Endothelial cell of umbilical vein (primary cell): ENCODE data around the gene CDK12. TPM values are rescaled to one million over a fixed set of nuclear protein-coding genes. Genes with fewer than 3 reads are reported as not detected.

Experiments
- BruUV-seq: library from RNA; stranded (reverse); fragments of 400-500 nt; replicated peaks from 2 replicates; lab custom pipeline; 2021; lab: Mats Ljungman, UMichigan
- CTCF ChIA-PET: fragments of 300-600, 350-600 bp; sonication (Branson Sonifier 250); formaldehyde crosslinking; loops from one replicate; lab custom pipeline; 2021; ENCODE audit warnings: antibody characterized with exemption, inconsistent platforms; lab: Charles Lee
- POLR2A ChIA-PET: fragments of 300-600, 350-600 bp; sonication (Branson Sonifier 250); formaldehyde crosslinking; loops from one replicate; lab custom pipeline; 2021; ENCODE audit warnings: antibody characterized with exemption, inconsistent platforms; lab: Charles Lee
- DNase-seq: peaks from one replicate; pipeline ENCODE4 v3.0.0-alpha.2; 2011; ENCODE audit warnings: low read depth, low spot score
- FAIRE-seq: peaks from 2 replicates; lab custom pipeline; 2011; peaks lifted over from hg19 to GRCh38; lab: Jason Lieb, UNC
- H2AFZ ChIP-seq: 2 replicates; pipeline ENCODE4 v1.6.0; 2012; ENCODE audit warnings: low read depth, low read length, control low read depth, inconsistent platforms
- H3K27ac ChIP-seq: 2 replicates; pipeline ENCODE4 v1.5.1; 2011; ENCODE audit warnings: low read depth, mild to moderate bottlenecking, control low read depth, low read length, moderate library complexity; ENCODE audit not compliant: insufficient read depth
- H3K27me3 ChIP-seq, 2 experiments: 2 replicates each; pipeline versions ENCODE4 v1.6.0 to v1.6.1; 2011; ENCODE audit warnings: low read length in 2 of 2, mixed read lengths in 1 of 2; ENCODE audit not compliant: control insufficient read depth in 2 of 2, insufficient read depth in 2 of 2
- H3K36me3 ChIP-seq, 2 experiments: 2 replicates in 1 of 2; 3 replicates in 1 of 2; pipeline ENCODE4 v1.5.1; 2011; ENCODE audit warnings: low read length in 2 of 2, mild to moderate bottlenecking in 1 of 2, moderate library complexity in 1 of 2; ENCODE audit not compliant: control insufficient read depth in 2 of 2, insufficient read depth in 2 of 2; ENCODE audit errors: extremely low read depth in 1 of 2
- H3K4me1 ChIP-seq: 3 replicates; pipeline ENCODE4 v1.5.1; 2011; ENCODE audit warnings: mild to moderate bottlenecking, low read length; ENCODE audit not compliant: control insufficient read depth, insufficient read depth; ENCODE audit errors: extremely low read depth
- H3K4me2 ChIP-seq: 2 replicates; pipeline ENCODE4 v1.6.1; 2011; ENCODE audit warnings: low read length, control low read depth, mixed read lengths; ENCODE audit not compliant: insufficient read depth
- H3K4me3 ChIP-seq, 3 experiments: fragments of 200-600 bp in 1 of 3; sonication (generic), shearing (Covaris generic) in 1 of 3; replicated peaks in 1 of 3; 2 replicates each; pipeline ENCODE4 v1.5.1; 2011 to 2016; ENCODE audit warnings: control low read depth in 3 of 3, low read length in 3 of 3, mild to moderate bottlenecking in 2 of 3, inconsistent platforms in 1 of 3, low read depth in 1 of 3, moderate library complexity in 1 of 3; ENCODE audit not compliant: insufficient read depth in 1 of 3
- H3K79me2 ChIP-seq: 2 replicates; pipeline ENCODE4 v1.6.0; 2012; ENCODE audit warnings: low read length, inconsistent platforms; ENCODE audit not compliant: control insufficient read depth, insufficient read depth
- H3K9ac ChIP-seq: replicated peaks from 2 replicates; pipeline ENCODE3; 2011; ENCODE audit warnings: low read length, control low read depth; ENCODE audit not compliant: insufficient read depth; ENCODE audit errors: extremely low read depth
- H3K9me1 ChIP-seq: replicated peaks from 3 replicates; pipeline ENCODE4 v1.6.0; 2011; ENCODE audit warnings: mild to moderate bottlenecking, low read length; ENCODE audit not compliant: control insufficient read depth, insufficient read depth; ENCODE audit errors: extremely low read depth
- H3K9me3 ChIP-seq: replicated peaks from 2 replicates; pipeline ENCODE4 v1.5.1; 2012; ENCODE audit warnings: low read length, inconsistent platforms; ENCODE audit not compliant: control insufficient read depth, insufficient read depth
- H4K20me1 ChIP-seq: replicated peaks from 2 replicates; pipeline ENCODE3; 2011; ENCODE audit warnings: mild to moderate bottlenecking, low read length; ENCODE audit not compliant: control insufficient read depth, insufficient read depth; ENCODE audit errors: extremely low read depth
- EZH2 ChIP-seq: IDR thresholded peaks from 2 replicates; pipeline ENCODE4 v1.6.1; 2012; ENCODE audit warnings: borderline replicate concordance, low read depth, mild to moderate bottlenecking, moderate library complexity, low read length, inconsistent platforms; ENCODE audit not compliant: severe bottlenecking
- FOS ChIP-seq: IDR thresholded peaks from 2 replicates; pipeline ENCODE4 v1.6.1; 2011; ENCODE audit warnings: mild to moderate bottlenecking, low read length, moderate library complexity, borderline replicate concordance; ENCODE audit not compliant: insufficient read depth
- GATA2 ChIP-seq: IDR thresholded peaks from 2 replicates; pipeline ENCODE4 v1.7.0; 2011; ENCODE audit warnings: low read depth, mild to moderate bottlenecking, moderate library complexity, mixed read lengths, low read length; ENCODE audit not compliant: insufficient read length, insufficient read depth
- JUN ChIP-seq: IDR thresholded peaks from 2 replicates; pipeline ENCODE4 v1.6.1; 2011; ENCODE audit warnings: borderline replicate concordance, low read depth; ENCODE audit not compliant: insufficient read length, insufficient read depth
- MYC ChIP-seq: IDR thresholded peaks from one replicate; pipeline ENCODE4 v1.6.1; 2011; ENCODE audit warnings: mild to moderate bottlenecking, low read depth, low read length
- POLR2A ChIP-seq: IDR thresholded peaks from 2 replicates; pipeline ENCODE4 v1.6.1; 2012; ENCODE audit warnings: low read depth, mild to moderate bottlenecking, control low read depth, low read length
- POLR2AphosphoS5 ChIP-seq: IDR thresholded peaks from 2 replicates; pipeline ENCODE4 v1.6.1; 2012; ENCODE audit warnings: low read depth, mild to moderate bottlenecking, control low read depth, low read length, moderate library complexity; ENCODE audit not compliant: insufficient read depth
- dilution Hi-C: fragments of 300-500 bp; cut with MboI; formaldehyde crosslinking; loops from one replicate; pipeline ENCODE4 v1.15.0; 2019; ENCODE audit warnings: low sequenced_read_pairs; ENCODE audit not compliant: extremely low pct_ligation_motif_present
- intact Hi-C: fragments of 100-400 bp; cut with micrococcal nuclease; formaldehyde crosslinking; loops from one replicate; pipeline ENCODE4 v1.10.0; 2022
- polyA plus RNA-seq, 4 experiments: library from polyadenylated mRNA; depleted of rRNA in 3 of 4; stranded (reverse) in 3 of 4; unstranded in 1 of 4; fragments of >200 nt; gene quantifications; 2 replicates each; pipeline versions ENCODE4 v1.2.1 to v1.2.3, GENCODE V29; 2011 to 2012; ENCODE audit warnings: missing spikeins in 1 of 4
- total RNA-seq: library from RNA; stranded (reverse); gene quantifications from 2 replicates; pipeline ENCODE4 v1.2.3, GENCODE V29; 2021
- TF ChIP-seq, protein P1 (sequence below), 2 donors: IDR thresholded peaks; 1 replicate in 1 of 2; 2 replicates in 1 of 2; pipeline ENCODE4 v1.5.1; 2011; ENCODE audit warnings: low read length in 2 of 2, mild to moderate bottlenecking in 2 of 2, moderate library complexity in 2 of 2, control low read depth in 1 of 2, inconsistent platforms in 1 of 2, low read depth in 1 of 2; ENCODE audit not compliant: insufficient read depth in 1 of 2; ENCODE audit errors: extremely low read depth in 1 of 2
- TF ChIP-seq, protein P2 (sequence below): IDR thresholded peaks from 2 replicates; pipeline ENCODE4 v1.6.1; 2011; ENCODE audit not compliant: insufficient read depth, insufficient read length

The CDK12 gene
- total and polyA plus RNA-seq, 2 donors (not counting 3 experiments of a cell fraction or from before 2014, with no cell fraction given) = 14.2 to 55.4 TPM

DNA sequence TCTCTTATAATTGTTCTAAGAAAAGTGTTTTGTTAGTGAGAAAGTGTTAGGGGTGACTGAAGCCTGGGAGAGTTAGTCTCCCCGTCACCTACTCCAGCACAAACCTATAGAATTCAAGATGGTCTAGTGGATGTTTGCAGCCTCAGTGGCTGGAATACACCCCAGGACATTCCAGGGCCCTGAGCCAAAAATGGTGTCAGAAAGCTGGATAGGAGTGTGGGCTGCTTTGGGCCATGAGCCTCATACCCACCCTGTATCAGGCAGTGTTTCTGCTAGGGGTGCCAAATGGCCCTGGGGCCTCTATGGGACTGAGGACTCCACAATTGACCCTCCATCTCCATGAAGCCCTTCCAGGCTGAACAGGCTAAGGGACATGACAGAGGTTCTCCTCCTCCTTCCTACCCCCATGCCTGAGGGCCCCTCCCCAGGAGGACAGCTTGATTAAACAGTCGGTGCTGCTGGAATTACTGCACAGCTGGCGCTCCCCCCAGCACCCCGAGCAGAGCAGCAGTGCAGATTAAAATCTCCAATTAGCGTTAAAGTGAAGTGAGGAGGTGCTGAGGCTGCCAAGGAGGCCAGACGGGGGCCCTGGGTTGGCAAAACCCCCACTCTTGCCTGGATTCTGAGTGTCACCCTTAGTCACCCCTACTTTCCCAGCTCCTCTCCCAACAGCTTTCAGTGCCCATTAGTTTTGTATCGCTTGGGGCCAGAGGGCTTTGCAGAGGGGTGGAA, 87.4 kb downstream of the CDK12 start:
- H3K27me3 ChIP-seq = no peaks in the 10 kb centered on the region
- peaks cover 0 to 11% of the 10 kb centered on the region in 2 experiments for H3K36me3 ChIP-seq
- intact Hi-C loops = loop anchor here (1.0 to 2.0 kb wide), 3 partner anchors 24 to 206 kb away; no protein-coding TSS in a partner anchor
- no peak for DNase-seq
- ChIA-PET POLR2A (no interaction called here), CTCF (interaction anchor here (1.2 to 8.6 kb wide), 17 partner anchors 8 to 206 kb away, joined by 3 to 164 read pairs (median 12); no protein-coding TSS in a partner anchor)
- no peaks in the 10 kb centered on the region for H3K79me2 ChIP-seq
- no TSS peak for BruUV-seq
- no peak for FAIRE-seq
- no peak overlapping the region for H3K27ac ChIP-seq
- H4K20me1 ChIP-seq = no peaks in the 10 kb centered on the region
- H3K9me3 ChIP-seq = no peaks in the 10 kb centered on the region
- peaks cover 8% of the 10 kb centered on the region for H3K4me1 ChIP-seq
- dilution Hi-C loops = no loop called here
- no peak overlapping the region for H3K4me2 ChIP-seq
- H3K9me1 ChIP-seq = no peaks in the 10 kb centered on the region
- no peak overlapping the region for H3K4me3 ChIP-seq
- no peak overlapping the region for H2AFZ ChIP-seq
- no peak overlapping the region for H3K9ac ChIP-seq
- TF ChIP-seq, protein P1, sequence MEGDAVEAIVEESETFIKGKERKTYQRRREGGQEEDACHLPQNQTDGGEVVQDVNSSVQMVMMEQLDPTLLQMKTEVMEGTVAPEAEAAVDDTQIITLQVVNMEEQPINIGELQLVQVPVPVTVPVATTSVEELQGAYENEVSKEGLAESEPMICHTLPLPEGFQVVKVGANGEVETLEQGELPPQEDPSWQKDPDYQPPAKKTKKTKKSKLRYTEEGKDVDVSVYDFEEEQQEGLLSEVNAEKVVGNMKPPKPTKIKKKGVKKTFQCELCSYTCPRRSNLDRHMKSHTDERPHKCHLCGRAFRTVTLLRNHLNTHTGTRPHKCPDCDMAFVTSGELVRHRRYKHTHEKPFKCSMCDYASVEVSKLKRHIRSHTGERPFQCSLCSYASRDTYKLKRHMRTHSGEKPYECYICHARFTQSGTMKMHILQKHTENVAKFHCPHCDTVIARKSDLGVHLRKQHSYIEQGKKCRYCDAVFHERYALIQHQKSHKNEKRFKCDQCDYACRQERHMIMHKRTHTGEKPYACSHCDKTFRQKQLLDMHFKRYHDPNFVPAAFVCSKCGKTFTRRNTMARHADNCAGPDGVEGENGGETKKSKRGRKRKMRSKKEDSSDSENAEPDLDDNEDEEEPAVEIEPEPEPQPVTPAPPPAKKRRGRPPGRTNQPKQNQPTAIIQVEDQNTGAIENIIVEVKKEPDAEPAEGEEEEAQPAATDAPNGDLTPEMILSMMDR (IDR thresholded peaks at IDR 0.05; ENCODE audit: extremely low read depth in 1 of 2, insufficient read depth in 1 of 2, low read depth in 1 of 2, low read length in 2 of 2) = no peak
- no peak for TF ChIP-seq MYC
- TF ChIP-seq EZH2 = no peak
- no peak for TF ChIP-seq POLR2AphosphoS5
- no peak for TF ChIP-seq FOS
- no peak for TF ChIP-seq JUN
- TF ChIP-seq GATA2 = no peak
- TF ChIP-seq, protein P2, sequence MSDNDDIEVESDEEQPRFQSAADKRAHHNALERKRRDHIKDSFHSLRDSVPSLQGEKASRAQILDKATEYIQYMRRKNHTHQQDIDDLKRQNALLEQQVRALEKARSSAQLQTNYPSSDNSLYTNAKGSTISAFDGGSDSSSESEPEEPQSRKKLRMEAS = no peak
- no peak for TF ChIP-seq POLR2A
